ENCODE measurements around the gene SERPING1.

Gene SERPING1

GRCh38 chr11:57658023-57658361 is 60.5 kb downstream of the SERPING1 start:
- Histone ChIP-seq H3K4me3 (ENCODE audit: low read length) (peak overlapping the region; percentile 95), H3K4me1 (ENCODE audit: insufficient read depth, low read length) (peaks cover 5% of the 10 kb centered on the region; the same call in 1 of the 2 replicates), H3K9me3 (ENCODE audit: insufficient read depth, low read depth, low read length) (no peaks in the 10 kb centered on the region), H3K36me3 (ENCODE audit: insufficient read depth, low read depth, low read length) (peaks cover 35% of the 10 kb centered on the region), H3K9ac (ENCODE audit: low read depth, low read length) (peak overlapping the region; percentile 85), H3K27ac (ENCODE audit: low read length) (no peak overlapping the region), H3K27me3 (ENCODE audit: insufficient read depth, low read length) (peaks cover 28% of the 10 kb centered on the region; the same call in 1 of the 2 replicates)

GRCh38 chr11:57659669-57660068 is 62.2 kb downstream of the SERPING1 start:
- Histone ChIP-seq H3K27me3 (ENCODE audit: insufficient read depth, low read length) (peaks cover 13% of the 10 kb centered on the region; the same call in 1 of the 2 replicates), H3K4me1 (ENCODE audit: insufficient read depth, low read length) (0 out of 2 replicates have a peak, but pooled peaks cover 2% of the 10 kb centered on the region), H3K36me3 (ENCODE audit: insufficient read depth, low read depth, low read length) (peaks cover 35% of the 10 kb centered on the region), H3K9me3 (ENCODE audit: insufficient read depth, low read depth, low read length) (no peaks in the 10 kb centered on the region), H3K9ac (ENCODE audit: low read depth, low read length) (no peak overlapping the region), H3K27ac (ENCODE audit: low read length) (no peak overlapping the region), H3K4me3 (ENCODE audit: low read length) (no peak overlapping the region)

GRCh38 chr11:57662893-57663292 is 65.4 kb downstream of the SERPING1 start:
- H3K27me3 ChIP-seq (ENCODE audit: insufficient read depth, low read length), result no peaks in the 10 kb centered on the region
- H3K9me3 ChIP-seq (ENCODE audit: insufficient read depth, low read depth, low read length), result no peaks in the 10 kb centered on the region
- no peak overlapping the region for H3K4me3 ChIP-seq (ENCODE audit: low read length)
- peaks cover 35% of the 10 kb centered on the region for H3K36me3 ChIP-seq (ENCODE audit: insufficient read depth, low read depth, low read length)
- H3K27ac ChIP-seq (ENCODE audit: low read length), result no peak overlapping the region
- no peak overlapping the region for H3K9ac ChIP-seq (ENCODE audit: low read depth, low read length)
- 0 out of 2 replicates have a peak, but pooled peaks cover 2% of the 10 kb centered on the region for H3K4me1 ChIP-seq (ENCODE audit: insufficient read depth, low read length)

GRCh38 chr11:57663975-57664374 is 66.5 kb downstream of the SERPING1 start:
- Histone ChIP-seq H3K36me3 (ENCODE audit: insufficient read depth, low read depth, low read length) (peaks cover 35% of the 10 kb centered on the region), H3K4me3 (ENCODE audit: low read length) (no peak overlapping the region), H3K9ac (ENCODE audit: low read depth, low read length) (no peak overlapping the region), H3K9me3 (ENCODE audit: insufficient read depth, low read depth, low read length) (no peaks in the 10 kb centered on the region), H3K27me3 (ENCODE audit: insufficient read depth, low read length) (no peaks in the 10 kb centered on the region), H3K4me1 (ENCODE audit: insufficient read depth, low read length) (no peaks in the 10 kb centered on the region), H3K27ac (ENCODE audit: low read length) (no peak overlapping the region)
